ENCODE results near the gene SRGAP1.

The SRGAP1 gene

DNA sequence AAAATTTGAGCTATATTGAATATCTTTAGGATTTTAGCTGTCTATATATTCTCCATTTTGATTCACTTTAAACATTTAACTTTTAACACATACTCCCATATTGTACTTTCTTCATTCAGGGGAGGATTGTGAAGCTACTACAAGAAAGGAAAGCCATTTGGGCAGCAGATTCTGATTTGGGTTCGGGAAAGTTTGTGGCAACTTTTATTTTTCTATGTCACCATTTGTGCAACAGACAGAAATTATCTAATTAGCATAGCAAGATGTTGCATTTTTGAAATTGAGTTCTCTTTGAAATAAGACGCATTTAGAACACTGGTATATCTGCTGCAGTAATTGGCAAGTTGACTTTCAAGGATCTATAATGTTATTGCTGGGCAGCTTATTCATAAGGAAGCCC is 243.3 kb downstream of the SRGAP1 start:
- ChIA-PET CTCF (interaction anchor here (0.7 kb wide), 3 partner anchors 12 to 611 kb away, joined by 3 to 4 read pairs (median 4); no protein-coding TSS in a partner anchor), POLR2A (interaction anchor here (0.9 kb wide), 1 partner anchor 243 kb away, joined by 5 read pairs; the partner anchor contains the start of gene SRGAP1)
- TF ChIP-seq ZBTB21 (tag by site-specific recombination; IDR thresholded peaks at IDR 0.05) (no peak), KLF7 (tag by site-specific recombination; IDR thresholded peaks at IDR 0.05; ENCODE audit: borderline replicate concordance) (no peak), FEZF1 (tag by site-specific recombination; IDR thresholded peaks at IDR 0.05) (no peak), ZNF654 (tag by site-specific recombination; IDR thresholded peaks at IDR 0.05; ENCODE audit: low read depth) (no peak)
- no peak overlapping the region for H3K4me3 ChIP-seq (ENCODE audit: low read depth, low read length)
- peaks cover 22% of the 10 kb centered on the region; the same call in 1 of the 2 replicates for H3K4me1 ChIP-seq (ENCODE audit: control insufficient read depth, insufficient read depth, low read length)
- no peaks in the 10 kb centered on the region for H3K36me3 ChIP-seq (ENCODE audit: control insufficient read depth in 2 of 2, insufficient read depth in 1 of 2, low read length in 2 of 2)
- no peak overlapping the region for H3K27ac ChIP-seq (ENCODE audit: extremely low read depth, low read depth, low read length)
- H3K9me3 ChIP-seq (ENCODE audit: control insufficient read depth, insufficient read depth, low read depth, low read length): no peaks in the 10 kb centered on the region

DNA sequence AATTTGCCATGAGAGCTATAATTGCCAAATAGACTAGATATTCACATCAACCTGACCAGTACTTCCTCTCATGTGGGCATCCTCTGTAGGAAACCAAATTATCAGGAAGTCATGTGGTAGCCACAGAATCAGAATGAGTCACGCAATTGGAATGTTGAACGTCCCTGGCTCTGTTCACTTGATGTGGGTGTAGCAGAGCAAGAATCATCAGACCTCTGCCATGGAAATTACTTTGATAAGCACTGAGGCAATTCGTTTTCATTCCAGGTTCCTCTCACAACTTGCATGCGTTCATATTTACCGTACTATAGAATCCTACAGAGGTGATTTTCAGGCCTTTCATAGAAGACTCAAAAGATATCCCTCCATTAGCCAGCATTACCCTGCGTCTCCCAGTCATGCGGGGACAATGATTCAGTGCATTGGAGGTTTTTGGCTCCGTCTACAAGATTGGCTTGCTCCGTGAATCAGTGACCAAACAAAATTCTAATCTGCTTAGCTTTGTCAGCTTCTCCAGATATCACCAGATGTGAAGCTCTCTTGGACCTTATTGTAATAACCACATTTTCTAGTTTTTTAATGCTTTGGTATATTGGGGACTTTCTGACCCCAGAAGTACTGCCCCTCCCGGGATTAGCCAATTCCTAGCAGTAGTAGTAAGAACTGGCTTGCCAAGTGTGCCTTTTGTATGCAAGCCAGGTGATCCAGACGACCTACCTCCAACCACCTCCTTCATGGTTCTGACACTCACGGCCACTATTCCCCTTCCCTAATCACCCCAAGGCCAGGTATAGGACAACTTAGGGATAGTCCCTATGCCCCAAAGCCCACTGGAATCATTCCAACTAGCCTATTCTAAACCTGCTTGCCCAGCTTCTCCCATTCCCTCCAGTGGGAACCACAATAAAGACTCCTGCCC is 244.2 kb downstream of the SRGAP1 start:
- H3K4me3 ChIP-seq (ENCODE audit: low read depth, low read length): no peak overlapping the region
- ChIA-PET CTCF (interaction anchor here (0.6 kb wide), 1 partner anchor 167 kb away, joined by 3 read pairs; no protein-coding TSS in a partner anchor), POLR2A (interaction anchor here (0.6 to 0.9 kb wide), 2 partner anchors 9 to 244 kb away, joined by 5 to 8 read pairs; partner anchors contain the start of gene SRGAP1)
- H3K36me3 ChIP-seq (ENCODE audit: control insufficient read depth in 2 of 2, insufficient read depth in 1 of 2, low read length in 2 of 2): no peaks in the 10 kb centered on the region
- peaks cover 14% of the 10 kb centered on the region; the same call in 1 of the 2 replicates for H3K4me1 ChIP-seq (ENCODE audit: control insufficient read depth, insufficient read depth, low read length)
- no peaks in the 10 kb centered on the region for H3K9me3 ChIP-seq (ENCODE audit: control insufficient read depth, insufficient read depth, low read depth, low read length)
- H3K27ac ChIP-seq (ENCODE audit: extremely low read depth, low read depth, low read length): no peak overlapping the region
- no peak for TF ChIP-seq ZNF558 (tag by site-specific recombination; IDR thresholded peaks at IDR 0.05)
- TF ChIP-seq ZNF366 (tag by site-specific recombination; conservative IDR thresholded peaks at IDR 0.05): peak; percentile 69
- 0 out of 2 replicates have a peak, but pooled peaks have one; percentile 27 for TF ChIP-seq ZNF24 (tag by site-specific recombination; IDR thresholded peaks at IDR 0.05)
- TF ChIP-seq ZNF600 (tag by site-specific recombination; IDR thresholded peaks at IDR 0.05): peak; percentile 59; the same call in 1 of the 2 replicates
- TF ChIP-seq, protein P1, sequence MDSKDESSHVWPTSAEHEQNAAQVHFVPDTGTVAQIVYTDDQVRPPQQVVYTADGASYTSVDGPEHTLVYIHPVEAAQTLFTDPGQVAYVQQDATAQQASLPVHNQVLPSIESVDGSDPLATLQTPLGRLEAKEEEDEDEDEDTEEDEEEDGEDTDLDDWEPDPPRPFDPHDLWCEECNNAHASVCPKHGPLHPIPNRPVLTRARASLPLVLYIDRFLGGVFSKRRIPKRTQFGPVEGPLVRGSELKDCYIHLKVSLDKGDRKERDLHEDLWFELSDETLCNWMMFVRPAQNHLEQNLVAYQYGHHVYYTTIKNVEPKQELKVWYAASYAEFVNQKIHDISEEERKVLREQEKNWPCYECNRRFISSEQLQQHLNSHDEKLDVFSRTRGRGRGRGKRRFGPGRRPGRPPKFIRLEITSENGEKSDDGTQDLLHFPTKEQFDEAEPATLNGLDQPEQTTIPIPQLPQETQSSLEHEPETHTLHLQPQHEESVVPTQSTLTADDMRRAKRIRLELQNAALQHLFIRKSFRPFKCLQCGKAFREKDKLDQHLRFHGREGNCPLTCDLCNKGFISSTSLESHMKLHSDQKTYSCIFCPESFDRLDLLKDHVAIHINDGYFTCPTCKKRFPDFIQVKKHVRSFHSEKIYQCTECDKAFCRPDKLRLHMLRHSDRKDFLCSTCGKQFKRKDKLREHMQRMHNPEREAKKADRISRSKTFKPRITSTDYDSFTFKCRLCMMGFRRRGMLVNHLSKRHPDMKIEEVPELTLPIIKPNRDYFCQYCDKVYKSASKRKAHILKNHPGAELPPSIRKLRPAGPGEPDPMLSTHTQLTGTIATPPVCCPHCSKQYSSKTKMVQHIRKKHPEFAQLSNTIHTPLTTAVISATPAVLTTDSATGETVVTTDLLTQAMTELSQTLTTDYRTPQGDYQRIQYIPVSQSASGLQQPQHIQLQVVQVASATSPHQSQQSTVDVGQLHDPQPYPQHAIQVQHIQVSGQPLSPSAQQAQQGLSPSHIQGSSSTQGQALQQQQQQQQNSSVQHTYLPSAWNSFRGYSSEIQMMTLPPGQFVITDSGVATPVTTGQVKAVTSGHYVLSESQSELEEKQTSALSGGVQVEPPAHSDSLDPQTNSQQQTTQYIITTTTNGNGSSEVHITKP (tag by site-specific recombination; IDR thresholded peaks at IDR 0.05): peak; percentile 98
- TF ChIP-seq ZFHX2 (tag by site-specific recombination; conservative IDR thresholded peaks at IDR 0.05): peak; percentile 62
- TF ChIP-seq ZNF660 (tag by site-specific recombination; IDR thresholded peaks at IDR 0.05): peak; percentile 72; the same call in 1 of the 2 replicates
- TF ChIP-seq ZSCAN18 (tag by site-specific recombination; IDR thresholded peaks at IDR 0.05): no peak
- peak; percentile 75 for TF ChIP-seq ZBTB17 (tag by site-specific recombination; IDR thresholded peaks at IDR 0.05)
- TF ChIP-seq ZNF629 (tag by site-specific recombination; IDR thresholded peaks at IDR 0.05): peak; percentile 56
- peak; percentile 50; the same call in 1 of the 2 replicates for TF ChIP-seq SP7 (tag by site-specific recombination; IDR thresholded peaks at IDR 0.05)
- 0 out of 2 replicates have a peak, but pooled peaks have one; percentile 35 for TF ChIP-seq GLIS1 (tag by site-specific recombination; IDR thresholded peaks at IDR 0.05)
- 0 out of 2 replicates have a peak, but pooled peaks have one; percentile 31 for TF ChIP-seq ZNF2 (tag by site-specific recombination; IDR thresholded peaks at IDR 0.05)
- TF ChIP-seq PRDM1 (tag by site-specific recombination; IDR thresholded peaks at IDR 0.05): 0 out of 2 replicates have a peak, but pooled peaks have one; percentile 43
- peak; percentile 63; the same call in 1 of the 2 replicates for TF ChIP-seq ZEB2 (tag by site-specific recombination; IDR thresholded peaks at IDR 0.05)
- TF ChIP-seq KLF10 (tag by site-specific recombination; IDR thresholded peaks at IDR 0.05): peak; percentile 21; the same call in 1 of the 2 replicates
- TF ChIP-seq ATF2 (tag by site-specific recombination; IDR thresholded peaks at IDR 0.05; ENCODE audit: low read depth): 0 out of 2 replicates have a peak, but pooled peaks have one; percentile 14
- TF ChIP-seq ZNF692 (tag by site-specific recombination; IDR thresholded peaks at IDR 0.05): peak; percentile 62; the same call in 1 of the 2 replicates
- peak; percentile 48 for TF ChIP-seq EGR2 (tag by site-specific recombination; IDR thresholded peaks at IDR 0.05; ENCODE audit: low read depth)
